WI38 (cell line): ENCODE results near the gene STON2.

Experiments used
- H3K4me3 ChIP-seq: 2 replicates; pipeline ENCODE4 v1.5.1; 2011; ENCODE audit warnings: low read depth, mild to moderate bottlenecking, control low read depth, low read length
- CTCF ChIP-seq: IDR thresholded peaks from 2 replicates; pipeline ENCODE4 v1.5.1; 2012; ENCODE audit warnings: low read depth, mild to moderate bottlenecking, control low read depth, low read length

STON2 gene

GRCh38 chr14:81302638-81303037, 97.5 kb downstream of the STON2 start:
- H3K4me3 ChIP-seq: no peak overlapping the region
- no peak for TF ChIP-seq CTCF

DNA sequence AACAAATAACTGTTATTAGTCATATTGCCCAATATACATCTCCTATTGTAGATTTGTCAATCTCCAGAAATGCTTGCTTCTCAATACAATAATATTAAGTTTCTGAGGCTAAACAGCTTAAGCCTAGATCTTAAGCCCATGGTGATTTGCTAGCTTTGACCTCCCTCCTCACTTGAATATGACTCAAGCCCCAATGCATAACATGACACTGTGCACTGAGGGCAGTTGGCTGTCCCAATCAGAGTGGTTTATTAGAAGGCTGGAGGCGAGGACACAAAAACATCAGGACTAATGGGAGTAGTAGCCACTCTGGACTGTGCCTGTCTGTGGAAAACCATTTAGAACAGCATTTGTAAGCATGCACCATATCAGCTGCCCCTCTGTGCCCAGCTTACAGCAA, 98.3 kb downstream of the STON2 start:
- no peak overlapping the region for H3K4me3 ChIP-seq
- no peak for TF ChIP-seq CTCF

- H3K4me3 ChIP-seq: no peak overlapping the region
- TF ChIP-seq CTCF: no peak
These were observed 98.8 kb downstream of the STON2 start for GRCh38 chr14:81301371-81301770.

DNA sequence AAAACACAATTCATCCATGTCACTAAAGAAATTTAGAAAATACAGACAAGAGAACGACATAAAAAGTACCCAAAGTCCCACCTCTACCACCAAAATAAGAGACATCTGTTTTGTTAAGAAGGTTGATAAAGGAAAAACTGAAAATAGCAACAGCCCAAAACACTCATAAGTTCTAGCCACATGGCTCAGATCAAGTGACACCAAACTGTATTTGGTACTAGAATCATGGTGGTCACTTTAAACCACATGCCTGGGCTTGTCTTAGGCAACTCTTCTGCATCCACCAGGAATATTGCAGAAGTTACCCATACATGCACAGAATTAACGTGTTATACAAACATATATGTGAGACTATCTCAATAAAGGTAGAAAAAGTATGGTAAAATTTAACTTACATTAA, 101.2 kb downstream of the STON2 start:
- TF ChIP-seq CTCF: no peak

DNA sequence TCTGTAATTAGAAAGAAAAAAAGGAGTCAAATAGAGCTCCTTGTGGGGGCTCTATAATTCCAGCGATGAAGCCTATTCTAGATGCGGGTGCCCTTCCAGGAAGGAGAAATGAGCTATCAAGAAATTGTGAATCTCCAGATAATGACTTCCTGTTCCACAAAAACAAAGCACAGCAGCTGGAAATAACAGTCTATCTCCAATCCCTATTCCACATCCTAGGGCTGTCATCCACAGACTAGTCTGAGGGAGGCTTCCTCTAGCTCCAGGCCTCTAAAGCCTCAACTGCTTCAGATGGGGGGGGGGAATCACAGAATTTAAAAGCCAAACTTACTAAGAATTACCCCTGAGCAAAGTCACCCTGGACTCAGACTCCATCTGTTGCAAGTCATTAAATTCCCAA, 102.0 kb downstream of the STON2 start:
- no peak for TF ChIP-seq CTCF
- H3K4me3 ChIP-seq: no peak overlapping the region

More for the DNA sequence above, 101.2 kb downstream of the STON2 start:
- no peak overlapping the region for H3K4me3 ChIP-seq

DNA sequence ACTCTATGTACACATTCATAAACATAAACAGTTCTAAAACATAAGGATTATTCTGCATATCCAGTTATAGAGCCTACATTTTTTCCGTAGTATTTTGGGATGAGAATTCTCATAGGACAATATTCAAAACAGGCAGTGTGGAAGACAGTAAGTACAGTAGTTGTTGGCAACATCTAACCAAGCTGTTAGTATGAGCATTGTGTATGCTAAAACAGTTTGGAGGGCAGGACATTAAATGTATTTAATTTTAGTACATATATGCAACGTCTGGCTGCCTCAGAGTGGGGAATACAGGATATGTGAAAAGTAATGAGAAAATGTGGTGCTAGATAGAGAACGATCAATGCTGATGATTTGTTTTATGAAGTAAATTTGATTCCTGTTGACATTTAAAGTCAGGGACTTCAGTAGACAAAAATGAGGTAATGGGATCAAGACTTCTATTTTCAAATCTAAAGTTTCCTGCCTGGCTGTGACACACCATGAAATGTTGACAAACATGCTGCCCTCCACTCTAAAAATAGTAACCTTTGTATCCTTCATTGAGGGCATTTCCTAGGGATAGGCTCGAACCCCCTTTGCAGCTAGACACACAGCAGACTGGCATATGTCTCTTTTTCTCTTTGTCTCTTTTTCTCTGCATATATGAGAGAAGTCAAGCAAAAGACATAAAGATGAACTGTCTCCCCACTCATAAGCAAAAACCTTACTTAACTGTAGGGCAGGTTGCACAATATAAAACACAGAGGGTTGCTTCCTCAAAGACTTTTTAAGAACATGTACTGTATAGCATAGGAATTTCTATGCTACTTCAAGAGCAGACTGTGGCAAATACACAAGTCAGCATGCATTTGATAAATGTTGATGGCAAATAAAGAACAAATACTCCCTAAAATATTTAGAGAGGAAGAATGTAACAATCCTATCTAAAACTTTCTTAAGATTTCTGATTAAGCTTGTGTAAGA, 103.9 kb downstream of the STON2 start:
- H3K4me3 ChIP-seq: no peak overlapping the region
- TF ChIP-seq CTCF: no peak

DNA sequence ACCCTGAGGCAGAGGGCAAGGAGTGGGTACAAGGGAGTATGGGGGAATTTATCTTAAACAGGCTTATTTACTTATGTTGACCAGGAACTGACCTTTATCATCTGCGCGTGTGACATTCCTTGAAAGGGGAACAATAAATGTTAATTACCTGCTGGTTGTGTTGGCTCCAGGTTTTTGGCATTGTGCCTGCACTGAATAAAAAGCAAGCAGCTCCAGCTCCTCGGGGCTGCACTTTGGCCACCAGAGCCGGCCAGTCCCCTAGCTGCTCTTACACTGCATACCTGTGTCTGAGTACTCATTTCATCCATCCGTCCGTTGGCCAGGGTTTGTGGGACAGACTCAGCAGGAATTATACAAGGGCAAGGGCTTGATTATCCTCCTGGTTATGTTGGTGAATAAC, 110.6 kb downstream of the STON2 start:
- no peak for TF ChIP-seq CTCF
- H3K4me3 ChIP-seq: no peak overlapping the region
